Fibroblast of lung (primary cell): ENCODE measurements around the gene FAM47E.

Experiments
- CTCF ChIP-seq, 2 donors: IDR thresholded peaks in 1 of 2; conservative IDR thresholded peaks in 1 of 2; 1 replicate in 1 of 2; 2 replicates in 1 of 2; pipeline ENCODE4 v1.5.1; 2011 to 2012; ENCODE audit warnings: low read length in 2 of 2, control low read depth in 1 of 2, inconsistent platforms in 1 of 2, low read depth in 1 of 2, mild to moderate bottlenecking in 1 of 2
- EZH2 ChIP-seq: IDR thresholded peaks from 2 replicates; pipeline ENCODE4 v1.5.1; 2012; ENCODE audit warnings: low read length, control low read depth, mild to moderate bottlenecking; ENCODE audit errors: missing control alignments

- TF ChIP-seq CTCF (conservative IDR thresholded peaks at IDR 0.05 in 1 of 2, IDR thresholded peaks at IDR 0.05 in 1 of 2; ENCODE audit: low read depth in 1 of 2, low read length in 2 of 2) (no peak), EZH2 (no peak)
Measured at GRCh38 chr4:76300012-76300411, 48.5 kb downstream of the FAM47E start.
